Keratinocyte (primary cell): ENCODE results near the gene WNT7B.

Experiments used
- EZH2 ChIP-seq: IDR thresholded peaks from one replicate; pipeline ENCODE4 v1.6.1; 2012; ENCODE audit warnings: inconsistent platforms, mild to moderate bottlenecking, low read length, moderate library complexity
- TF ChIP-seq, protein P1 (sequence below), 3 experiments: IDR thresholded peaks in 1 of 3; conservative IDR thresholded peaks in 1 of 3; optimal IDR thresholded peaks in 1 of 3; 2 replicates in 2 of 3; 3 replicates in 1 of 3; pipeline versions ENCODE3 to v1.5.1; 2011; ENCODE audit warnings: low read length in 3 of 3, mild to moderate bottlenecking in 3 of 3, moderate library complexity in 2 of 3, control low read depth in 1 of 3, inconsistent platforms in 1 of 3; ENCODE audit not compliant: insufficient read depth in 2 of 3; ENCODE audit errors: extremely low read depth in 1 of 3

DNA sequence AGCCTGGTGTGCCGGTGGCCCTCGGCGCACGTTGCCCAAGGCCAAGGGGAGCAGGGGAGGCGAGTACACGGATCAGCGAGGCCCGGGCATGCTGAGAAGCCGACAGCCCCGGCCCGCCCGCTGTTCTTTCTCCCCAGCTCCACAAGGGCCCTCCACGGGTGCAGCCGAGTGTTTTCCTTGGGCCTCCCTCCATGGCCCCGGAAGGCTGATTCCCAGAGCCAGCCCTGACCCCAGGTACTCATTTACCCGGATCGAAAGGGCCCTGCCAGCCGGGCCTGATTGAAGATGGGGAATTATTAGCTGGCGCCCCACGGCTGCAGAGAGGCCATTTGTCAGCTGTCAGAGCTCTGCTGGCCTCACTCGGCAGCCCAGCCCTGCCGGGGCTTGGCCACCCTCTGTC, 53.1 kb downstream of the WNT7B start:
- TF ChIP-seq, protein P1, sequence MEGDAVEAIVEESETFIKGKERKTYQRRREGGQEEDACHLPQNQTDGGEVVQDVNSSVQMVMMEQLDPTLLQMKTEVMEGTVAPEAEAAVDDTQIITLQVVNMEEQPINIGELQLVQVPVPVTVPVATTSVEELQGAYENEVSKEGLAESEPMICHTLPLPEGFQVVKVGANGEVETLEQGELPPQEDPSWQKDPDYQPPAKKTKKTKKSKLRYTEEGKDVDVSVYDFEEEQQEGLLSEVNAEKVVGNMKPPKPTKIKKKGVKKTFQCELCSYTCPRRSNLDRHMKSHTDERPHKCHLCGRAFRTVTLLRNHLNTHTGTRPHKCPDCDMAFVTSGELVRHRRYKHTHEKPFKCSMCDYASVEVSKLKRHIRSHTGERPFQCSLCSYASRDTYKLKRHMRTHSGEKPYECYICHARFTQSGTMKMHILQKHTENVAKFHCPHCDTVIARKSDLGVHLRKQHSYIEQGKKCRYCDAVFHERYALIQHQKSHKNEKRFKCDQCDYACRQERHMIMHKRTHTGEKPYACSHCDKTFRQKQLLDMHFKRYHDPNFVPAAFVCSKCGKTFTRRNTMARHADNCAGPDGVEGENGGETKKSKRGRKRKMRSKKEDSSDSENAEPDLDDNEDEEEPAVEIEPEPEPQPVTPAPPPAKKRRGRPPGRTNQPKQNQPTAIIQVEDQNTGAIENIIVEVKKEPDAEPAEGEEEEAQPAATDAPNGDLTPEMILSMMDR (optimal IDR thresholded peaks at IDR 0.05 in 1 of 3, IDR thresholded peaks at IDR 0.05 in 1 of 3, conservative IDR thresholded peaks at IDR 0.05 in 1 of 3; ENCODE audit: extremely low read depth in 1 of 3, insufficient read depth in 2 of 3, low read length in 3 of 3): no peak
- TF ChIP-seq EZH2: no peak
